ENCODE results near the gene PCCA.

The PCCA gene

DNA sequence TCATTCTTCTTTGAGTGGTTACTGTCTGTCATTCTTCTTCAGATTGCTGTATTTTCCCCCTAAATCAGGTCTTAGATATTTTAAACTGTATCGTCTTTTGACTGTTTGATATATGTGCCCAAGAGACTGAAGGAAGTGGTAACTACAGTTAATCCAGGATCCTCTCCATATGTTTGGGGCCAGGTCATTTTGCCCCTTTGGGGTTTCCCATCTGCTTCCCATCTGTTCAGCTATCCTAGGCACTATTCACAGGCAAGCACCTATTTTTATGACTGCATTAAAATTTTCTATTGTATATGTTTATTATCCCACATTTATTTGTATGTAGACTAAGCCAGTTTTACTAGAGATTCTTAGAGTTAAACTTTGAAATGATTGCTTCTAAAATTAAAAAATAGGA, 244.2 kb downstream of the PCCA start:
- Histone ChIP-seq H3K27me3 (replicated peaks) (no peaks in the 10 kb centered on the region), H3K27ac (no peak overlapping the region), H3K4me3 (ENCODE audit: low read depth, low read length) (no peak overlapping the region), H3K36me3 (replicated peaks) (no peaks in the 10 kb centered on the region)
- TF ChIP-seq, protein P1, sequence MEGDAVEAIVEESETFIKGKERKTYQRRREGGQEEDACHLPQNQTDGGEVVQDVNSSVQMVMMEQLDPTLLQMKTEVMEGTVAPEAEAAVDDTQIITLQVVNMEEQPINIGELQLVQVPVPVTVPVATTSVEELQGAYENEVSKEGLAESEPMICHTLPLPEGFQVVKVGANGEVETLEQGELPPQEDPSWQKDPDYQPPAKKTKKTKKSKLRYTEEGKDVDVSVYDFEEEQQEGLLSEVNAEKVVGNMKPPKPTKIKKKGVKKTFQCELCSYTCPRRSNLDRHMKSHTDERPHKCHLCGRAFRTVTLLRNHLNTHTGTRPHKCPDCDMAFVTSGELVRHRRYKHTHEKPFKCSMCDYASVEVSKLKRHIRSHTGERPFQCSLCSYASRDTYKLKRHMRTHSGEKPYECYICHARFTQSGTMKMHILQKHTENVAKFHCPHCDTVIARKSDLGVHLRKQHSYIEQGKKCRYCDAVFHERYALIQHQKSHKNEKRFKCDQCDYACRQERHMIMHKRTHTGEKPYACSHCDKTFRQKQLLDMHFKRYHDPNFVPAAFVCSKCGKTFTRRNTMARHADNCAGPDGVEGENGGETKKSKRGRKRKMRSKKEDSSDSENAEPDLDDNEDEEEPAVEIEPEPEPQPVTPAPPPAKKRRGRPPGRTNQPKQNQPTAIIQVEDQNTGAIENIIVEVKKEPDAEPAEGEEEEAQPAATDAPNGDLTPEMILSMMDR (IDR thresholded peaks at IDR 0.05; ENCODE audit: low read depth, low read length, missing control alignments): no peak
- no peak for DNase-seq
- in situ Hi-C loops (cut with HindIII; ENCODE audit: low pct_ligation_motif_present, low sequenced_read_pairs): no loop called here

DNA sequence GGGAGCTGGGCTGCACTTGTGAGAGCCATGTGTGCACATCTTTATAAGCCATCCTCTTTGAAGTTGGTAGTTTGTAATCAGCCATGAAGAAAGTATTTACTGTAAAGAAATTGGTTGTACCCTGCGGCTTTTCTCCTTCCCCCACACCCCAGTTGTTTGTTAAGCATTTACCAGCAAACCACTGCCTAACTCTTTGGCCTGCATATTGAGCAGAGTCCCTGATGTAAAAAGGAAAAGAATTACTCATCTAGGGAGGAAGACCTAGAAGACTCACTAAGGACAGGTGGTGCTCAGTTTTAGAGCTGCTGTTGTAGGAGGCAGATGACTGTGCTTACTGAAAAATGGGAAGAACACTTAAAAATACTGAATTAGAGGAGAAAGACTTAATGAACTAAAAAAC, 245.3 kb downstream of the PCCA start:
- H3K4me3 ChIP-seq (ENCODE audit: low read depth, low read length): no peak overlapping the region
- H3K27me3 ChIP-seq (replicated peaks): no peaks in the 10 kb centered on the region
- no peak for DNase-seq
- no peak overlapping the region for H3K27ac ChIP-seq
- TF ChIP-seq, protein P1 (IDR thresholded peaks at IDR 0.05; ENCODE audit: low read depth, low read length, missing control alignments): no peak
- in situ Hi-C loops (cut with HindIII; ENCODE audit: low pct_ligation_motif_present, low sequenced_read_pairs): no loop called here
- H3K36me3 ChIP-seq (replicated peaks): no peaks in the 10 kb centered on the region

DNA sequence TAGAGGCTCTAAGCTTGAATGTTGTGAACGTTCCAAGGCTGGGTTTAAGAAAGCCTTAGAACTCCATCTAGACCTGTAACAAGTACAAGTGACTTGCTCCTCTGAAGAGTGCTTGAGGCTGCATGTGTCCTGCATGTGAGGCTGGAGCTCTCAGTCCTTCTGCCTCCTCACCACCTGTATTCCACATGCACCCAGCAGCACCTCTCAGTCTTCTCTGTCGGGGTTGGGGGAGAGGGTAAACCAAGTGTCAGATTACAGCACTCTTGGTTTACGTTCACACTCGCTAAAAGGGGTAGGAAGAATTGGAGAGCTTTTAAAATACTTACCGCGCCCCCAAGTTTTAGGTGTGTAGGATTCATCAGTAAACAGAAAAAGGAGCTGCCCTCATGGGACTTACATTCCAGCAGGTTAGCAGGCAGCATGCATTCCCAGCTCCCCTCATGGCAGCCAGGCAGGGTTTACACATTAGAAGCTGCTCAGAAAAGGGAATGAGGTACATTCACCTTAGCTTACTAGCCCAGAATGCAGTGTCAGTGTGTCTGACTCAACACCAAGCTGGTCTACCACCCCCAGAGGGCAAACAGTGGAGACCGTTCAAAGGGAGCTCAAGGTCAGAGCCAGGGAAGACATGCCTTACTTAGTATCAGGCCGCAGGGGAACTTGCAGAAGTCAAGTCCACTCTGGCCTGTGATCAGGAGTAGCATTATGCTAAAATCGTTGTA, 248.1 kb downstream of the PCCA start:
- in situ Hi-C loops (cut with HindIII; ENCODE audit: low pct_ligation_motif_present, low sequenced_read_pairs): no loop called here
- H3K27me3 ChIP-seq (replicated peaks): no peaks in the 10 kb centered on the region
- no peak overlapping the region for H3K4me3 ChIP-seq (ENCODE audit: low read depth, low read length)
- TF ChIP-seq, protein P1 (IDR thresholded peaks at IDR 0.05; ENCODE audit: low read depth, low read length, missing control alignments): no peak
- no peak overlapping the region for H3K27ac ChIP-seq
- H3K36me3 ChIP-seq (replicated peaks): no peaks in the 10 kb centered on the region
- no peak for DNase-seq

DNA sequence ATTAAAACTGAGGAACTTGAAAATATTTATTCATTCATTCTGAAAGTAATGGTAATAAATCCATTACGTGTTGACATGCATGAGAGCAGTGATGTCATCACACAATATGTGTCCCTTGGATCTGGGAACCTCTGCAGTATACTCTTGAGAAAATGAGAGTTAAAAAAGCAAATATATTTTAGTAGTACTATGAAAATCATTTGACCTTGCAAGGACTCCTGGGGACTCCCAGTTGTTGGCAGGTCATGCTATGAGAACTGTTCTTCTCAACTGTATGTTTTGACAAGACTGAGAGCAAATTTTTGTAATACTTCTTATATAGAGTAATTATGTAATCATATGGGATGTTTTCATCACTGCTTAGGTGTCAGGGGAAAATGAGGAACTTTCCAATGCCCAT, 249.4 kb downstream of the PCCA start:
- in situ Hi-C loops (cut with HindIII; ENCODE audit: low pct_ligation_motif_present, low sequenced_read_pairs): no loop called here
- TF ChIP-seq, protein P1 (IDR thresholded peaks at IDR 0.05; ENCODE audit: low read depth, low read length, missing control alignments): no peak
- Histone ChIP-seq H3K4me3 (ENCODE audit: low read depth, low read length) (no peak overlapping the region), H3K27ac (no peak overlapping the region), H3K27me3 (replicated peaks) (no peaks in the 10 kb centered on the region), H3K36me3 (replicated peaks) (no peaks in the 10 kb centered on the region)
- no peak for DNase-seq

DNA sequence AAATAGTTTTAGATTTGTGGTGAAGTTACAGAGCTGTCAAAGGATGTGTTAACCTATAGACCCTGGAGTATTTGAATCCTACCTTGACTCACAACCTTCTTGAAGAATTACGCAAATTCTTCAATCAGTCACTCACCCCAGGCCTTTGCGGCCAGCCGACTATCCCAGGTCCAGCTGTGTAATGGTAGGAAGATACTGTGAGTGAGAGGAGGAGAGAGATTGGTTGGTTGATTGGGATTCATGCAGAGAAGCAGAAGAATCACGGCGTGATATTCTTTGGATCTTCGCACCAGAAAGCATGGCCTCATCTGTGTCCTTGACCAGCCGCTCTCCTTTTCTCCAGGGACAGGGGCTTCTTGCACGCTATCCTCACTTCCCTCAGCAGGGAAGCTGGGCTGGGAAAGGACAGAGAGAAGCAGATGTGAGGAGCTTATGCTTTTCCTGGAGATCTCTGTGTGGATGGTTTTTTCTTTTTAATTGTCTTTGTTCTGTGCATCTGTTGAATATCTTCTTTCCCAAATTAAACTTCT, 250.6 kb downstream of the PCCA start:
- in situ Hi-C loops (cut with HindIII; ENCODE audit: low pct_ligation_motif_present, low sequenced_read_pairs): no loop called here
- DNase-seq: no peak
- TF ChIP-seq, protein P1 (IDR thresholded peaks at IDR 0.05; ENCODE audit: low read depth, low read length, missing control alignments): no peak
- no peaks in the 10 kb centered on the region for H3K27me3 ChIP-seq (replicated peaks)
- H3K36me3 ChIP-seq (replicated peaks): no peaks in the 10 kb centered on the region
- no peak overlapping the region for H3K27ac ChIP-seq
- no peak overlapping the region for H3K4me3 ChIP-seq (ENCODE audit: low read depth, low read length)

DNA sequence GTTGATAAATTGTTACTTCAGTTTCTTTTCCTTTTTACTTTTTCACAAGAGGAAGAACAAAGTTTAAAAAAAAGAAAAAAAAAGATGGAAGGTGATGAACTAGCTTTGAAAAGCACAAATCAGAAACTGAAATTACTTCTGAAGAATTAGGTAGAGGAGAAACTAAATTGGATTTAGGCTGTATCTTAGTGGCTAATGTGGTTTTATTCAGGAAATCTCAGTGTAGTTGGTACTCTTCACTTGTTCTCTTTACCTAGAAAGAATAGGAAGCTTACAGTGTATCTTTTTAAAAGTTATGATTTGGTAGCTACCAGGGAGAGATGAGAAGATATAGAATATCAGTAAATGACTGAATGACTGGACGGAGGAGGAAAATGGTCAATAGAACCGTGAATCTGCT, 252.0 kb downstream of the PCCA start:
- no peak for DNase-seq
- TF ChIP-seq, protein P1 (IDR thresholded peaks at IDR 0.05; ENCODE audit: low read depth, low read length, missing control alignments): no peak
- in situ Hi-C loops (cut with HindIII; ENCODE audit: low pct_ligation_motif_present, low sequenced_read_pairs): no loop called here
- Histone ChIP-seq H3K27me3 (replicated peaks) (no peaks in the 10 kb centered on the region), H3K36me3 (replicated peaks) (no peaks in the 10 kb centered on the region), H3K4me3 (ENCODE audit: low read depth, low read length) (no peak overlapping the region), H3K27ac (no peak overlapping the region)

All from brain microvascular endothelial cell (primary cell).